Body of pancreas (tissue), 4 donors: ENCODE results near the gene COPZ1. TPM values are rescaled to one million over a fixed set of nuclear protein-coding genes. Genes with fewer than 3 reads are reported as not detected.
A peak's percentile ranks its signal among the peaks of the same experiment; 100 is the strongest.

Experiments
- ATAC-seq: fragments of 150-250 bp; one replicate; pipeline ENCODE4 v1.9.1; 2016
- DNase-seq, 4 donors: peaks; one replicate each; pipeline ENCODE4 v3.0.0-alpha.2; 2019
- H3K27ac ChIP-seq, 4 donors: fragments of 200-600 bp; sonication (generic); 1 replicate in 3 of 4; 2 replicates in 1 of 4; pipeline versions ENCODE4 v1.5.1 to v1.6.1; 2016 to 2019; ENCODE audit warnings: mild to moderate bottlenecking in 1 of 4, mixed read lengths in 1 of 4, moderate library complexity in 1 of 4
- H3K27me3 ChIP-seq, 2 donors: fragments of 200-600 bp; sonication (generic); one replicate each; pipeline ENCODE4 v1.6.0; 2016; ENCODE audit warnings: mild to moderate bottlenecking in 1 of 2
- H3K36me3 ChIP-seq, 2 donors: fragments of 200-600 bp; sonication (generic); replicated peaks in 1 of 2; 2 replicates each; pipeline ENCODE4 v1.5.1; 2016; ENCODE audit warnings: low read depth in 2 of 2; ENCODE audit not compliant: insufficient read depth in 1 of 2
- H3K4me1 ChIP-seq: fragments of 200-600 bp; sonication (generic); one replicate; pipeline ENCODE4 v1.6.0; 2016
- H3K4me3 ChIP-seq, 2 donors: fragments of 200-600 bp; sonication (generic); 1 replicate in 1 of 2; 2 replicates in 1 of 2; pipeline ENCODE4 v1.5.1; 2016 to 2019
- H3K9me3 ChIP-seq, 3 donors: fragments of 200-600 bp; sonication (generic); 1 replicate in 2 of 3; 2 replicates in 1 of 3; pipeline ENCODE4 v1.5.1; 2016
- POLR2A ChIP-seq, 3 donors: fragments of 450-650 bp; IDR thresholded peaks; one replicate each; pipeline ENCODE4 v1.6.1; 2016; ENCODE audit warnings: antibody characterized with exemption in 3 of 3, mild to moderate bottlenecking in 2 of 3
- WGBS, 2 donors: methylation state at CpG; one replicate each; pipeline ENCODE4 v1.1.5; 2017; 5-methylcytosine and 5-hydroxymethylcytosine counted together
- intact Hi-C: fragments of 100-400 bp; cut with DNase I; formaldehyde crosslinking; loops from one replicate; pipeline ENCODE4 v1.15.1; 2023
- total RNA-seq, 2 donors: library from RNA; depleted of rRNA; stranded (reverse); fragments of >200 nt; gene quantifications; one replicate each; pipeline ENCODE4 v1.1.0, GENCODE V29; 2016
- TF ChIP-seq, protein P1 (sequence below), 7 experiments: fragments of 450-650 bp in 4 of 7; fragments of 200-600 bp in 3 of 7; sonication (generic) in 3 of 7; IDR thresholded peaks; one replicate each; pipeline ENCODE4 v1.5.1; 2016 to 2019; ENCODE audit warnings: antibody characterized with exemption in 7 of 7

COPZ1 gene
- total RNA-seq, 2 donors from 2014 or later: 34.3 to 71.3 TPM

DNA sequence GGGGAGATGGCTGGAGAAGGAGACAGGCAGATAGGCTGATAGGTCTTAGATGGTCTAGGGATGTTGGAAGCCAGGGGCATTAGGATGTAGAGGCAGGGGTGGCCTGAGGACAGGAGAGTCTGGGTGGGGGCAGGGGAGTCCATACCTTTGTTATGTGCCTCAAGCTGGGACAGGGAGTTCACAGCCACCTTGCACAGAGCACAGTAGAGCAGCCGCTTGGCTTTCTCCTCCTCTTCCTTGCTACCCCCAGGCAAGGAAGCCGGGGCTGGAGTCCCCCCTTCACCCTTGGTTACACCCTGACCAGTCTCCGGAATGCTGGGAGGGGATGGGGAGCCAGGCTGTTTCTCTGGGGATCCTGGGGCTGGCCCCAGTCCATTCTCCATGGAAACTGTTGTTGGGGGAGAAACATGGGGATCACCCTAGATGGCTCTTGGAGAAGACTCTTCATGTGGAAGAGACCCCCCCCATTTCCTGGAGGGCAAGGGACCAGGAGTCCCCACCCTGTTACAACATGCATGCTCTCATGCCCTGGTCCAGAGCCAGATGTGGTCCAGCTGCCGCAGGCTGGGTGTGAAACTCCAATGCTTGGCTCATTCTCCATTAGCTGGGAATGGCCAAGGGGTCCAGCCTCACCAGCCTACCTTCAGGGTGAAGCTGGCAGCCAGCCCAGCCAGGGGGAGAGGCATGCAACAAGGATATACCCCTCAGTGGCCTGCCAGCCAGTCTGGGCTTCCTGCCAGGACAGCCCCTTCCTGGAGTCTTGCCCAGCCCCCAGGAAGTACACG lies 46.6 kb downstream of the COPZ1 start:
- 55 to 76% methylated on average over 4 to 5 of the region's 5 CpGs for WGBS, 2 donors
- intact Hi-C loops: no loop called here

DNA sequence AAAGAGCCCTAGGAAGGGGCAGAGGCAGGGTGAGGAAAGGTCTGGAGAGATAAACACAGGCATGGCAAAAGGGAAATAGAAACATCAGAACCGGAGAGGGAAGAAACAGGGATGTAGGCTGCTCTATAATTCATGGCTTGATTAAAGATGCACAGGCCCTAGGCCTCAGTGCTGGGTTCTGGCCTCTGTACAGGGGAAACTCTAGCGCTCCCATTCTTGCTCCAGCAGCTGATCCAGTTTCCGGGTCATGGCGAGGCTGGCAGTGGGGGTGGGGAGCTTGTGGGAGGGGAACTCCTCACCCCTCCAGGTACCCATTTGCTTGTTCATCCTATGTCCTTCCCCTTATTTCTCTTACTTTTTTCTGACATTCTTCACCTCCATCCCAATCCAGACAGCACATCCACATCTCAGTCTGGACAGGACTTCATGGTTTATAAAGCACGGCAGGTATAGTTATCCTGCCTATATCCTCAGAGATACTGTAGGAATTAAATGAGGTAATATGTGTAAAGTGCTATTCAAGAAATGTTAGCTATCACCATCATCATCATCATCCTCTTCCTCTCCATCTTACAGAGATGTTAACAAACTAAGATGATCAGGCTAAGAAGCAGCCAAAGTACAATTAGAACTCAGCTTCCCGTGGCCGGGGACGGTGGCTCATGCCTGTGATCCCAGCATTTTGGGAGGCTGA lies 47.3 kb downstream of the COPZ1 start:
- intact Hi-C loops: no loop called here
- Histone ChIP-seq H3K36me3 (no peaks in the 10 kb centered on the region), H3K4me1 (peaks cover 33% of the 10 kb centered on the region), H3K27me3 (no peaks in the 10 kb centered on the region), H3K27ac (no peak overlapping the region), H3K4me3 (no peak overlapping the region), H3K9me3 (no peaks in the 10 kb centered on the region)
- WGBS, 2 donors: 60 to 79% methylated on average over 8 of the region's 8 CpGs
- no peak for ATAC-seq
- no peak for DNase-seq
- TF ChIP-seq, protein P1, sequence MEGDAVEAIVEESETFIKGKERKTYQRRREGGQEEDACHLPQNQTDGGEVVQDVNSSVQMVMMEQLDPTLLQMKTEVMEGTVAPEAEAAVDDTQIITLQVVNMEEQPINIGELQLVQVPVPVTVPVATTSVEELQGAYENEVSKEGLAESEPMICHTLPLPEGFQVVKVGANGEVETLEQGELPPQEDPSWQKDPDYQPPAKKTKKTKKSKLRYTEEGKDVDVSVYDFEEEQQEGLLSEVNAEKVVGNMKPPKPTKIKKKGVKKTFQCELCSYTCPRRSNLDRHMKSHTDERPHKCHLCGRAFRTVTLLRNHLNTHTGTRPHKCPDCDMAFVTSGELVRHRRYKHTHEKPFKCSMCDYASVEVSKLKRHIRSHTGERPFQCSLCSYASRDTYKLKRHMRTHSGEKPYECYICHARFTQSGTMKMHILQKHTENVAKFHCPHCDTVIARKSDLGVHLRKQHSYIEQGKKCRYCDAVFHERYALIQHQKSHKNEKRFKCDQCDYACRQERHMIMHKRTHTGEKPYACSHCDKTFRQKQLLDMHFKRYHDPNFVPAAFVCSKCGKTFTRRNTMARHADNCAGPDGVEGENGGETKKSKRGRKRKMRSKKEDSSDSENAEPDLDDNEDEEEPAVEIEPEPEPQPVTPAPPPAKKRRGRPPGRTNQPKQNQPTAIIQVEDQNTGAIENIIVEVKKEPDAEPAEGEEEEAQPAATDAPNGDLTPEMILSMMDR (IDR thresholded peaks at IDR 0.05): no peak
- no peak for TF ChIP-seq POLR2A (IDR thresholded peaks at IDR 0.05)

More for the DNA sequence above, 46.6 kb downstream of the COPZ1 start:
- no peak overlapping the region for H3K27ac ChIP-seq
- H3K27me3 ChIP-seq: no peaks in the 10 kb centered on the region
- peaks cover 33% of the 10 kb centered on the region for H3K4me1 ChIP-seq
- no peak for ATAC-seq
- DNase-seq: peak in 1 of 4 donors; percentile 40
- H3K9me3 ChIP-seq: no peaks in the 10 kb centered on the region
- no peak overlapping the region for H3K4me3 ChIP-seq
- TF ChIP-seq, protein P1 (IDR thresholded peaks at IDR 0.05): no peak
- TF ChIP-seq POLR2A (IDR thresholded peaks at IDR 0.05): no peak
- no peaks in the 10 kb centered on the region for H3K36me3 ChIP-seq

DNA sequence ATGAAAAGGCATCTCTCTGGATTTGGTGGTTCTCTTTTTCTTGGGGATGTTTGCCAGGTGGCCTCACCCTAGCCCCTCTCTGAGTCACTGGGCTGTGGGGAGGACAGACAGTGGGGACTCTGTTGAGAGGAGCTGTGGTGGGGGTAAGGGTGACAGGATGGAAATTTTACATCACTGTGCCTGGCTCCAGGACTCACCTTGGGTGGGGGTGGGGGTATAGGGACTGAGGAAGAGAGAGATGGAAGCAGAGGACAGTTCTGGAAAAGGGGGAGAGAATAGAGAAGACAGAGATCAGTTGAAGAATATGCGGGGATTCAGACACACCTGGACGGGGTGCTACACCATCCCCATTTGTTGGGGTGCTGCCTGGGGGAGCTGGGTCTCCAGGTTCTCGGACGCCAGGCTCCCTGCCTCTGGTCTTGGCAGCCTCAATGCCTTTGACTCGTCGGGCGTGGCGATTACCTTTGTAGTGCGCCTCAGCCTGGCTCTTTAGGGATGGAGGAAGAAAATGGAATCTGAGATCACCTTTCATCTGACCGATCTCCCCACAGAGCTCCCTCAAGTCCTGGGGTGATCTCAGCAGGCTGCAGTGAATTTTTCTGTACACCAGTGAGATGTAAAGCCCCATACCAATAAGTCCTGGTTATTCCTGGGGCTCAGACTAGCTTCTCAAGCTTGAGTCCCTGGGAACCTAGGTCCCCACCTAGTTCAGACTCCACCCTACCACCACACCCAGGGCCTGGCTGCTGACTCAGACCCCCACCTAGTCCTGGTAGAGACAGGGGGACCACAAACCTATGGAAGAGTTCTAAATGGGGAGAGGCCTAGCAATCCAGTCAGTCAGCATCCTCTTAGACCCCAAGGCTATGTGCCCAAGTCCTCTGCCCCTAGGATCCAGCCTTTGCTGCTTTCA lies 49.0 kb downstream of the COPZ1 start:
- intact Hi-C loops: no loop called here
- DNase-seq (no peak), ATAC-seq (no peak)
- Histone ChIP-seq H3K36me3 (no peaks in the 10 kb centered on the region), H3K27me3 (no peaks in the 10 kb centered on the region), H3K9me3 (no peaks in the 10 kb centered on the region), H3K4me3 (no peak overlapping the region), H3K27ac (no peak overlapping the region), H3K4me1 (peaks cover 25% of the 10 kb centered on the region)
- no peak for TF ChIP-seq POLR2A (IDR thresholded peaks at IDR 0.05)
- TF ChIP-seq, protein P1 (IDR thresholded peaks at IDR 0.05): no peak
- WGBS, 2 donors: 72 to 85% methylated on average over 9 to 10 of the region's 10 CpGs

DNA sequence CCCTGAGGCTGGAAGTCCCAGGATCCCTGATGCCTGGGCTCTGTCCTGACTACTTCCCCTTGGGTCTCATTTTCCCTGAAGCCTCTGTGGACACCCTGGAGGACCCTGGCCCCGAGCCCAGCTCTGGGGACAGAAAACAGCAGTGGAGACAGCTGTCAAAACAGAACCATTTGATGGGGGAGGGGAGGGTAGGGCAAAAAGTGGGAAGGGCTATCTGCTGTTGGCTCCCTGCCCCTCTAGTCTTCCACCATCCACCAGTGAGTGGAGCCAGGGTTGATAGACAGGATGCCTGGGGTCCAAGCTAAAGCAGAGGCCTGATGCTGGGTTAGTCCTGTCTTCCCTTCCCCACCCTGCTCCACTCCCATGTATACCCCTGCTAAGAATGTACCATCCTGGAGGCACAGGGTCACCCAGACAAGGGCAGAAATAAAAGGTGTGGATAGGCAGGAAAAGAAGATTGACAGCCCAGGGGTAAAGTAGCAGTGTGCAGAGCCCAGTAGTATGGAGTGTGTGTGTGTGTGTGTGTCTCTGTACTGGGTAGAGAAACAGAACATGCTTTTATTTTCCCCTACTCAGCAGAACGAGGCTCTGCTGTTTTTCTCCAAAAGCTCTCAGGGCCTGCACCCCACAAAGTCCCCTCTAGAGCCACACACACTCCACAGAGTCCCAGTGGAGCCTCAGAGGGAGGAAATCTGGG lies 49.8 kb downstream of the COPZ1 start:
- 49 to 54% methylated on average over 2 of the region's 2 CpGs for WGBS, 2 donors
- no peak overlapping the region for H3K27ac ChIP-seq

More for the DNA sequence above, 49.8 kb downstream of the COPZ1 start:
- TF ChIP-seq, protein P1 (IDR thresholded peaks at IDR 0.05): no peak
- TF ChIP-seq POLR2A (IDR thresholded peaks at IDR 0.05): no peak
- Histone ChIP-seq H3K9me3 (no peaks in the 10 kb centered on the region), H3K4me3 (no peak overlapping the region), H3K4me1 (peaks cover 23% of the 10 kb centered on the region), H3K36me3 (no peaks in the 10 kb centered on the region), H3K27me3 (no peaks in the 10 kb centered on the region)
- intact Hi-C loops: no loop called here
- DNase-seq (no peak), ATAC-seq (no peak)
